Activated CD8-positive, alpha-beta memory T cell treated with anti-CD3 and anti-CD28 coated beads, Interleukin-2, amount 10 ng/mL, durations not matched to agents 7 days and 5 days (primary cell): ENCODE measurements around the gene ARHGAP26. TPM values are rescaled to one million over a fixed set of nuclear protein-coding genes. Genes with fewer than 3 reads are reported as not detected.
"Not testable (repeated sequence)": the region's sequence is repeated elsewhere in the genome, so short reads cannot be mapped to it uniquely, and the experiment has no call there.

Source experiments
- ATAC-seq: fragments of 150-1000 bp; cut with Tn5 transposase; one replicate; pipeline ENCODE4 v1.10.0; 2021; ENCODE audit warnings: moderate library complexity
- CTCF ChIA-PET: fragments of 350-600 bp; sonication (Branson Sonifier 250); formaldehyde crosslinking; loops from one replicate; lab custom pipeline; 2021; ENCODE audit warnings: antibody characterized with exemption; lab: Charles Lee
- DNase-seq: peaks from one replicate; pipeline ENCODE4 v3.0.0-alpha.2; 2020
- H3K27ac Mint-ChIP-seq: one replicate; pipeline ENCODE4 v1.8.0; 2021; ENCODE audit warnings: mild to moderate bottlenecking, mixed read lengths
- H3K27me3 Mint-ChIP-seq: one replicate; pipeline ENCODE4 v1.8.0; 2021; ENCODE audit warnings: mixed read lengths
- H3K36me3 Mint-ChIP-seq: one replicate; pipeline ENCODE4 v1.8.0; 2021; ENCODE audit warnings: mild to moderate bottlenecking, mixed read lengths
- H3K4me1 Mint-ChIP-seq: one replicate; pipeline ENCODE4 v1.8.0; 2021; ENCODE audit warnings: mixed read lengths
- H3K4me3 Mint-ChIP-seq: one replicate; pipeline ENCODE4 v1.8.0; 2021; ENCODE audit warnings: mild to moderate bottlenecking, moderate library complexity, mixed read lengths
- H3K9me3 Mint-ChIP-seq: one replicate; pipeline ENCODE4 v1.8.0; 2022; ENCODE audit warnings: low read depth, mixed read lengths
- total RNA-seq, 2 experiments: library from RNA; stranded (reverse); gene quantifications; one replicate each; pipeline ENCODE4 v1.2.3, GENCODE V29; 2021

ARHGAP26 gene
- total RNA-seq, 2 experiments from 2014 or later = 12.6 to 38.9 TPM

- peak; percentile 45 for DNase-seq
- Mint-ChIP-seq H3K9me3 (no peaks in the 10 kb centered on the region), H3K4me3 (no peak overlapping the region), H3K4me1 (peaks cover 35% of the 10 kb centered on the region), H3K27me3 (no peaks in the 10 kb centered on the region), H3K36me3 (peaks cover 8% of the 10 kb centered on the region), H3K27ac (no peak overlapping the region)
- ATAC-seq = peak; percentile 53
- CTCF ChIA-PET = interaction anchor here (0.6 to 2.8 kb wide), 8 partner anchors 9 to 900 kb away, joined by 3 to 11 read pairs (median 4); no protein-coding TSS in a partner anchor
These were observed 154.1 kb downstream of the ARHGAP26 start for GRCh38 chr5:142924135-142924883.

- no peak for ATAC-seq
These were observed 155.6 kb downstream of the ARHGAP26 start for GRCh38 chr5:142925795-142926194.

GRCh38 chr5:142926549-142926948 is 156.4 kb downstream of the ARHGAP26 start:
- peaks cover 50% of the 10 kb centered on the region for H3K4me1 Mint-ChIP-seq
- no peak overlapping the region for H3K4me3 Mint-ChIP-seq
- CTCF ChIA-PET = interaction anchor here (1.5 to 2.2 kb wide), 3 partner anchors 11 to 210 kb away, joined by 3 to 6 read pairs (median 4); no protein-coding TSS in a partner anchor
- ATAC-seq (no peak), DNase-seq (no peak)
- H3K36me3 Mint-ChIP-seq = peaks cover 22% of the 10 kb centered on the region
- H3K9me3 Mint-ChIP-seq = no peaks in the 10 kb centered on the region
- no peaks in the 10 kb centered on the region for H3K27me3 Mint-ChIP-seq
- no peak overlapping the region for H3K27ac Mint-ChIP-seq

More at GRCh38 chr5:142925795-142926194, 155.6 kb downstream of the ARHGAP26 start:
- H3K36me3 Mint-ChIP-seq = peaks cover 15% of the 10 kb centered on the region
- H3K9me3 Mint-ChIP-seq = no peaks in the 10 kb centered on the region
- DNase-seq = no peak
- no peak overlapping the region for H3K27ac Mint-ChIP-seq
- no peak overlapping the region for H3K4me3 Mint-ChIP-seq
- CTCF ChIA-PET = interaction anchor here (0.9 to 2.2 kb wide), 6 partner anchors 10 to 209 kb away, joined by 3 to 11 read pairs (median 4); no protein-coding TSS in a partner anchor
- H3K4me1 Mint-ChIP-seq = peaks cover 50% of the 10 kb centered on the region
- no peaks in the 10 kb centered on the region for H3K27me3 Mint-ChIP-seq

GRCh38 chr5:142928999-142929398 is 158.8 kb downstream of the ARHGAP26 start:
- not testable (repeated sequence) for H3K9me3 Mint-ChIP-seq, ATAC-seq, H3K4me3 Mint-ChIP-seq, H3K27me3 Mint-ChIP-seq, H3K27ac Mint-ChIP-seq, DNase-seq
- CTCF ChIA-PET = interaction anchor here (1.2 to 1.4 kb wide), 2 partner anchors 74 kb away, joined by 3 to 6 read pairs; no protein-coding TSS in a partner anchor
- Mint-ChIP-seq H3K4me1 (peaks cover 42% of the 10 kb centered on the region), H3K36me3 (peaks cover 42% of the 10 kb centered on the region)

GRCh38 chr5:142929587-142929986 is 159.4 kb downstream of the ARHGAP26 start:
- Mint-ChIP-seq H3K4me1 (peaks cover 38% of the 10 kb centered on the region), H3K4me3 (no peak overlapping the region), H3K9me3 (no peaks in the 10 kb centered on the region), H3K27me3 (no peaks in the 10 kb centered on the region), H3K36me3 (peaks cover 45% of the 10 kb centered on the region), H3K27ac (peak overlapping the region; percentile 80)
- DNase-seq (peak; percentile 62), ATAC-seq (peak; percentile 75)
- CTCF ChIA-PET = interaction anchor here (0.6 to 1.4 kb wide), 3 partner anchors 9 to 73 kb away, joined by 3 read pairs; no protein-coding TSS in a partner anchor

- no peak for DNase-seq
- Mint-ChIP-seq H3K36me3 (peaks cover 48% of the 10 kb centered on the region), H3K27ac (peak overlapping the region; percentile 80), H3K9me3 (no peaks in the 10 kb centered on the region), H3K4me3 (no peak overlapping the region), H3K27me3 (no peaks in the 10 kb centered on the region), H3K4me1 (peaks cover 30% of the 10 kb centered on the region)
- CTCF ChIA-PET = interaction anchor here (1.2 to 1.4 kb wide), 2 partner anchors 10 to 72 kb away, joined by 3 read pairs; no protein-coding TSS in a partner anchor
- no peak for ATAC-seq
These were observed 160.4 kb downstream of the ARHGAP26 start for GRCh38 chr5:142930395-142931110.

- CTCF ChIA-PET = no interaction called here
- Mint-ChIP-seq H3K36me3 (peaks cover 53% of the 10 kb centered on the region), H3K4me1 (peaks cover 31% of the 10 kb centered on the region), H3K4me3 (no peak overlapping the region), H3K9me3 (no peaks in the 10 kb centered on the region), H3K27ac (no peak overlapping the region), H3K27me3 (no peaks in the 10 kb centered on the region)
- DNase-seq (no peak), ATAC-seq (no peak)
These were observed 161.9 kb downstream of the ARHGAP26 start for GRCh38 chr5:142931896-142932686.

- H3K36me3 Mint-ChIP-seq = peaks cover 53% of the 10 kb centered on the region
- no peaks in the 10 kb centered on the region for H3K9me3 Mint-ChIP-seq
- H3K27ac Mint-ChIP-seq = peak overlapping the region; percentile 43
- ATAC-seq (no peak), DNase-seq (no peak)
- H3K4me3 Mint-ChIP-seq = no peak overlapping the region
- H3K4me1 Mint-ChIP-seq = peaks cover 31% of the 10 kb centered on the region
- CTCF ChIA-PET = interaction anchor here (1.3 kb wide), 1 partner anchor 46 kb away, joined by 3 read pairs; no protein-coding TSS in a partner anchor
- H3K27me3 Mint-ChIP-seq = no peaks in the 10 kb centered on the region
These were observed 164.0 kb downstream of the ARHGAP26 start for GRCh38 chr5:142934051-142934762.

- H3K9me3 Mint-ChIP-seq = no peaks in the 10 kb centered on the region
- no peak overlapping the region for H3K4me3 Mint-ChIP-seq
- no peak overlapping the region for H3K27ac Mint-ChIP-seq
- no peak for DNase-seq
- peaks cover 51% of the 10 kb centered on the region for H3K36me3 Mint-ChIP-seq
- no peak for ATAC-seq
- CTCF ChIA-PET = interaction anchor here (1.2 to 1.3 kb wide), 2 partner anchors 11 to 46 kb away, joined by 3 to 4 read pairs; no protein-coding TSS in a partner anchor
- peaks cover 23% of the 10 kb centered on the region for H3K4me1 Mint-ChIP-seq
- H3K27me3 Mint-ChIP-seq = no peaks in the 10 kb centered on the region
These were observed 164.8 kb downstream of the ARHGAP26 start for GRCh38 chr5:142935014-142935413.

- H3K27me3 Mint-ChIP-seq = no peaks in the 10 kb centered on the region
- ATAC-seq = no peak
- H3K4me3 Mint-ChIP-seq = no peak overlapping the region
- DNase-seq = no peak
- H3K4me1 Mint-ChIP-seq = peaks cover 26% of the 10 kb centered on the region
- H3K27ac Mint-ChIP-seq = no peak overlapping the region
- H3K9me3 Mint-ChIP-seq = no peaks in the 10 kb centered on the region
- CTCF ChIA-PET = interaction anchor here (1.6 kb wide), 1 partner anchor 189 kb away, joined by 4 read pairs; no protein-coding TSS in a partner anchor
- H3K36me3 Mint-ChIP-seq = peaks cover 39% of the 10 kb centered on the region
These were observed 167.2 kb downstream of the ARHGAP26 start for GRCh38 chr5:142937374-142937773.

- ATAC-seq (no peak), DNase-seq (no peak)
- H3K4me1 Mint-ChIP-seq = peaks cover 26% of the 10 kb centered on the region
- no peaks in the 10 kb centered on the region for H3K9me3 Mint-ChIP-seq
- peaks cover 34% of the 10 kb centered on the region for H3K36me3 Mint-ChIP-seq
- no peaks in the 10 kb centered on the region for H3K27me3 Mint-ChIP-seq
- CTCF ChIA-PET = interaction anchor here (0.9 to 1.6 kb wide), 2 partner anchors 15 to 190 kb away, joined by 3 to 4 read pairs; no protein-coding TSS in a partner anchor
- no peak overlapping the region for H3K27ac Mint-ChIP-seq
- no peak overlapping the region for H3K4me3 Mint-ChIP-seq
These were observed 168.2 kb downstream of the ARHGAP26 start for GRCh38 chr5:142938266-142938880.

GRCh38 chr5:142939006-142939405 is 168.8 kb downstream of the ARHGAP26 start:
- no peaks in the 10 kb centered on the region for H3K27me3 Mint-ChIP-seq
- no peak for DNase-seq
- no peak overlapping the region for H3K4me3 Mint-ChIP-seq
- CTCF ChIA-PET = interaction anchor here (0.9 kb wide), 1 partner anchor 16 kb away, joined by 3 read pairs; no protein-coding TSS in a partner anchor
- ATAC-seq = no peak
- H3K27ac Mint-ChIP-seq = no peak overlapping the region
- H3K4me1 Mint-ChIP-seq = peaks cover 26% of the 10 kb centered on the region
- peaks cover 30% of the 10 kb centered on the region for H3K36me3 Mint-ChIP-seq
- no peaks in the 10 kb centered on the region for H3K9me3 Mint-ChIP-seq
